ENCODE measurements around the gene RABGAP1. TPM values are rescaled to one million over a fixed set of nuclear protein-coding genes. Genes with fewer than 3 reads are reported as not detected.
A peak's percentile ranks its signal among the peaks of the same experiment; 100 is the strongest.

RABGAP1 gene
- total RNA-seq, 2 experiments from 2014 or later: 20.6 to 24.9 TPM

GRCh38 chr9:123080444-123080843 lies 139.6 kb downstream of the RABGAP1 start:
- Histone ChIP-seq H3K4me3 (ENCODE audit: low read length) (no peak overlapping the region), H3K27ac (ENCODE audit: low read depth in 1 of 2, low read length in 2 of 2) (no peak overlapping the region), H3K36me3 (ENCODE audit: insufficient read depth, low read length) (peaks cover 57% of the 10 kb centered on the region), H3K9me3 (ENCODE audit: control insufficient read depth in 1 of 2, insufficient read depth in 1 of 2, low read length in 2 of 2) (no peaks in the 10 kb centered on the region), H3K4me1 (ENCODE audit: insufficient read depth, low read length) (no peaks in the 10 kb centered on the region), H3K27me3 (ENCODE audit: control insufficient read depth in 1 of 2, insufficient read depth in 2 of 2, low read length in 2 of 2) (no peaks in the 10 kb centered on the region)
- Mint-ChIP-seq H3K36me3 (ENCODE audit: low read depth) (peaks cover 93% of the 10 kb centered on the region), H3K27ac (no peak overlapping the region), H3K9me3 (no peaks in the 10 kb centered on the region), H3K4me1 (ENCODE audit: low read depth) (no peaks in the 10 kb centered on the region), H3K27me3 (no peaks in the 10 kb centered on the region), H3K4me3 (no peak overlapping the region)
- TF ChIP-seq CTCF (IDR thresholded peaks at IDR 0.05): no peak
- ChIA-PET POLR2A (interaction anchor here (1.2 kb wide), 1 partner anchor 12 kb away, joined by 3 read pairs; no protein-coding TSS in a partner anchor), CTCF (interaction anchor here (2.3 kb wide), 1 partner anchor 269 kb away, joined by 13 read pairs; no protein-coding TSS in a partner anchor)
- intact Hi-C loops (cut with DNase I, micrococcal nuclease): loop anchor here (5.0 to 10.0 kb wide), 2 partner anchors 144 to 147 kb away; no protein-coding TSS in a partner anchor
- no peak for DNase-seq
- no peak for ATAC-seq (ENCODE audit: poor library complexity)

GRCh38 chr9:123081824-123082223 lies 141.0 kb downstream of the RABGAP1 start:
- Histone ChIP-seq H3K36me3 (ENCODE audit: insufficient read depth, low read length) (peaks cover 56% of the 10 kb centered on the region), H3K27ac (ENCODE audit: low read depth in 1 of 2, low read length in 2 of 2) (no peak overlapping the region), H3K4me1 (ENCODE audit: insufficient read depth, low read length) (no peaks in the 10 kb centered on the region), H3K9me3 (ENCODE audit: control insufficient read depth in 1 of 2, insufficient read depth in 1 of 2, low read length in 2 of 2) (no peaks in the 10 kb centered on the region), H3K27me3 (ENCODE audit: control insufficient read depth in 1 of 2, insufficient read depth in 2 of 2, low read length in 2 of 2) (no peaks in the 10 kb centered on the region), H3K4me3 (ENCODE audit: low read length) (no peak overlapping the region)
- Mint-ChIP-seq H3K27me3 (no peaks in the 10 kb centered on the region), H3K27ac (no peak overlapping the region), H3K4me3 (no peak overlapping the region), H3K4me1 (ENCODE audit: low read depth) (no peaks in the 10 kb centered on the region), H3K36me3 (ENCODE audit: low read depth) (peaks cover 90% of the 10 kb centered on the region), H3K9me3 (no peaks in the 10 kb centered on the region)
- CTCF ChIA-PET: interaction anchor here (1.4 to 2.3 kb wide), 2 partner anchors 268 kb away, joined by 7 to 13 read pairs; no protein-coding TSS in a partner anchor
- intact Hi-C loops (cut with DNase I, micrococcal nuclease): loop anchor here (1.0 to 10.0 kb wide), 3 partner anchors 143 to 268 kb away; no protein-coding TSS in a partner anchor
- DNase-seq: peak in 4 of 14 experiments; percentile 21 to 55 (median 40)
- POLR2A ChIA-PET: no interaction called here
- peak; percentile 65 for TF ChIP-seq CTCF (IDR thresholded peaks at IDR 0.05)
- ATAC-seq (ENCODE audit: poor library complexity): peak; percentile 49

GRCh38 chr9:123083680-123084079 lies 142.9 kb downstream of the RABGAP1 start:
- Mint-ChIP-seq H3K4me1 (ENCODE audit: low read depth) (no peaks in the 10 kb centered on the region), H3K27ac (no peak overlapping the region), H3K36me3 (ENCODE audit: low read depth) (peaks cover 86% of the 10 kb centered on the region), H3K27me3 (no peaks in the 10 kb centered on the region), H3K9me3 (no peaks in the 10 kb centered on the region), H3K4me3 (no peak overlapping the region)
- H3K27ac ChIP-seq (ENCODE audit: low read depth in 1 of 2, low read length in 2 of 2): no peak overlapping the region
- H3K27me3 ChIP-seq (ENCODE audit: control insufficient read depth in 1 of 2, insufficient read depth in 2 of 2, low read length in 2 of 2): no peaks in the 10 kb centered on the region
- H3K9me3 ChIP-seq (ENCODE audit: control insufficient read depth in 1 of 2, insufficient read depth in 1 of 2, low read length in 2 of 2): no peaks in the 10 kb centered on the region
- ChIA-PET CTCF (interaction anchor here (2.3 kb wide), 1 partner anchor 266 kb away, joined by 10 read pairs; no protein-coding TSS in a partner anchor), POLR2A (no interaction called here)
- no peaks in the 10 kb centered on the region for H3K4me1 ChIP-seq (ENCODE audit: insufficient read depth, low read length)
- ATAC-seq (ENCODE audit: poor library complexity) (no peak), DNase-seq (no peak)
- intact Hi-C loops (cut with DNase I, micrococcal nuclease): loop anchor here (5.0 to 10.0 kb wide), 2 partner anchors 141 to 144 kb away; no protein-coding TSS in a partner anchor
- H3K36me3 ChIP-seq (ENCODE audit: insufficient read depth, low read length): peaks cover 53% of the 10 kb centered on the region
- H3K4me3 ChIP-seq (ENCODE audit: low read length): no peak overlapping the region
- TF ChIP-seq CTCF (IDR thresholded peaks at IDR 0.05): no peak
